IMR-90 (cell line): ENCODE data around the gene AXL. TPM values are rescaled to one million over a fixed set of nuclear protein-coding genes. Genes with fewer than 3 reads are reported as not detected.

Experiments
- ATAC-seq: fragments of 200-7000 bp; cut with Tn5 transposase; 2 replicates; pipeline ENCODE4 v1.9.1; 2020; ENCODE audit warnings: low read depth, mild to moderate bottlenecking, moderate library complexity
- BruUV-seq: library from RNA; stranded (reverse); fragments of 400-500 nt; replicated peaks from 2 replicates; lab custom pipeline; 2021; lab: Mats Ljungman, UMichigan
- CTCF ChIA-PET: fragments of 300-600 bp; formaldehyde crosslinking; extraction: SDS; loops from one replicate; lab custom pipeline; 2021; ENCODE audit warnings: antibody characterized with exemption; lab: Yijun Ruan, JAX
- POLR2A ChIA-PET: fragments of 300-600 bp; sonication (Branson Sonifier 250); formaldehyde crosslinking; loops from one replicate; lab custom pipeline; 2022; ENCODE audit warnings: antibody characterized with exemption; ENCODE audit not compliant: unreplicated experiment; lab: Charles Lee
- DNase-seq: peaks from one replicate; pipeline ENCODE4 v3.0.0; 2013
- H2AFZ ChIP-seq: replicated peaks from 2 replicates; pipeline ENCODE3; 2013; ENCODE audit warnings: low read length, mild to moderate bottlenecking; ENCODE audit not compliant: poor library complexity
- H2AK5ac ChIP-seq: 2 replicates; pipeline ENCODE4 v1.6.1; 2013; ENCODE audit warnings: low read depth, low read length, inconsistent platforms
- H2AK9ac ChIP-seq: replicated peaks from 2 replicates; pipeline ENCODE3; 2013; ENCODE audit warnings: mild to moderate bottlenecking, low read depth, low read length, moderate library complexity; ENCODE audit not compliant: poor library complexity
- H2BK120ac ChIP-seq: 2 replicates; pipeline ENCODE4 v1.6.1; 2013; ENCODE audit warnings: low read depth, low read length, inconsistent platforms
- H2BK15ac ChIP-seq: 3 replicates; pipeline ENCODE4 v1.6.1; 2013; ENCODE audit warnings: low read depth, low read length, inconsistent platforms
- H2BK20ac ChIP-seq: 2 replicates; pipeline ENCODE4 v1.6.1; 2013; ENCODE audit warnings: low read depth, mild to moderate bottlenecking, inconsistent platforms, low read length, moderate library complexity
- H2BK5ac ChIP-seq: 2 replicates; pipeline ENCODE4 v1.6.1; 2013; ENCODE audit warnings: mild to moderate bottlenecking, low read depth, low read length, inconsistent platforms; ENCODE audit not compliant: poor library complexity, severe bottlenecking
- H3K14ac ChIP-seq: replicated peaks from 2 replicates; pipeline ENCODE4 v1.6.1; 2013; ENCODE audit warnings: low read depth, low read length, inconsistent platforms
- H3K18ac ChIP-seq: 2 replicates; pipeline ENCODE4 v1.6.1; 2013; ENCODE audit warnings: low read depth, low read length, control low read depth
- H3K23ac ChIP-seq: 2 replicates; pipeline ENCODE4 v1.6.1; 2013; ENCODE audit warnings: low read depth, low read length, inconsistent platforms
- H3K27ac ChIP-seq: 2 replicates; pipeline ENCODE4 v1.5.1; 2013; ENCODE audit warnings: mild to moderate bottlenecking, control low read depth, low read length; ENCODE audit not compliant: insufficient read depth
- H3K27me3 ChIP-seq: 2 replicates; pipeline ENCODE4 v1.6.1; 2013; ENCODE audit warnings: low read length; ENCODE audit not compliant: control insufficient read depth, insufficient read depth
- H3K36me3 ChIP-seq: 2 replicates; pipeline ENCODE4 v1.6.1; 2013; ENCODE audit warnings: low read length, mixed read lengths; ENCODE audit not compliant: control insufficient read depth, insufficient read depth
- H3K4ac ChIP-seq: 2 replicates; pipeline ENCODE4 v1.6.1; 2013; ENCODE audit warnings: low read depth, low read length, inconsistent platforms
- H3K4me1 ChIP-seq: 2 replicates; pipeline ENCODE4 v1.6.1; 2013; ENCODE audit warnings: low read length, mixed read lengths; ENCODE audit not compliant: control insufficient read depth, insufficient read depth
- H3K4me2 ChIP-seq: 2 replicates; pipeline ENCODE4 v1.6.1; 2013; ENCODE audit warnings: low read depth, mild to moderate bottlenecking, control low read depth, low read length, moderate library complexity
- H3K4me3 ChIP-seq: 2 replicates; pipeline ENCODE4 v1.5.1; 2013; ENCODE audit warnings: low read depth, mild to moderate bottlenecking, control low read depth, low read length, moderate library complexity; ENCODE audit not compliant: insufficient read depth
- H3K56ac ChIP-seq: 2 replicates; pipeline ENCODE4 v1.6.1; 2013; ENCODE audit warnings: low read length, inconsistent platforms; ENCODE audit not compliant: insufficient read depth; ENCODE audit errors: extremely low read depth
- H3K79me1 ChIP-seq, 2 experiments: 2 replicates each; pipeline ENCODE4 v1.6.1; 2013; ENCODE audit warnings: low read length in 2 of 2, inconsistent platforms in 1 of 2, low read depth in 1 of 2
- H3K9ac ChIP-seq: 2 replicates; pipeline ENCODE4 v1.6.1; 2013; ENCODE audit warnings: low read depth, low read length, control low read depth
- H3K9me1 ChIP-seq: 2 replicates; pipeline ENCODE4 v1.6.1; 2013; ENCODE audit warnings: low read length, inconsistent platforms; ENCODE audit not compliant: insufficient read depth
- H3K9me3 ChIP-seq: 2 replicates; pipeline ENCODE4 v1.6.1; 2013; ENCODE audit warnings: low read length; ENCODE audit not compliant: control insufficient read depth, insufficient read depth
- H4K20me1 ChIP-seq: 2 replicates; pipeline ENCODE4 v1.6.1; 2013; ENCODE audit warnings: low read length, inconsistent platforms; ENCODE audit not compliant: insufficient read depth
- H4K5ac ChIP-seq: 2 replicates; pipeline ENCODE4 v1.6.1; 2013; ENCODE audit warnings: mild to moderate bottlenecking, low read depth, low read length, control low read depth
- H4K8ac ChIP-seq, 2 experiments: 2 replicates each; pipeline ENCODE4 v1.6.1; 2013; ENCODE audit warnings: low read depth in 2 of 2, low read length in 2 of 2, control low read depth in 1 of 2, inconsistent platforms in 1 of 2
- H4K91ac ChIP-seq: 2 replicates; pipeline ENCODE4 v1.6.1; 2013; ENCODE audit warnings: low read depth, low read length, inconsistent platforms; ENCODE audit not compliant: insufficient read depth
- BHLHE40 ChIP-seq: fragments of 150-350 bp; IDR thresholded peaks from 2 replicates; pipeline ENCODE4 v1.6.1; 2016; ENCODE audit warnings: mild to moderate bottlenecking, low read depth, low read length
- CHD1 ChIP-seq: IDR thresholded peaks from 2 replicates; pipeline ENCODE4 v1.6.1; 2012; ENCODE audit warnings: low read depth, low read length, improper control_type of control experiment
- FOS ChIP-seq: fragments of 150-350 bp; IDR thresholded peaks from 2 replicates; pipeline ENCODE4 v1.6.1; 2016; ENCODE audit warnings: low read depth, low read length
- MAZ ChIP-seq: IDR thresholded peaks from 2 replicates; pipeline ENCODE4 v1.6.1; 2012; ENCODE audit warnings: low read depth, mild to moderate bottlenecking, low read length, improper control_type of control experiment, moderate library complexity, borderline replicate concordance
- MXI1 ChIP-seq: IDR thresholded peaks from 2 replicates; pipeline ENCODE4 v1.6.1; 2012; ENCODE audit warnings: low read depth, mild to moderate bottlenecking, low read length, moderate library complexity, borderline replicate concordance
- POLR2A ChIP-seq: IDR thresholded peaks from 2 replicates; pipeline ENCODE4 v1.6.1; 2012; ENCODE audit warnings: mild to moderate bottlenecking, low read depth, low read length
- RCOR1 ChIP-seq: IDR thresholded peaks from 2 replicates; pipeline ENCODE4 v1.6.1; 2012; ENCODE audit warnings: mild to moderate bottlenecking, low read length, improper control_type of control experiment; ENCODE audit not compliant: insufficient replicate concordance
- SMC3 ChIP-seq: fragments of 150-350 bp; IDR thresholded peaks from 2 replicates; pipeline ENCODE4 v1.6.1; 2016; ENCODE audit warnings: low read depth, mild to moderate bottlenecking, antibody characterized with exemption, low read length, moderate library complexity
- WGBS, 2 experiments: methylation state at CpG; one replicate each; pipeline versions ENCODE4 v1.1.5 to v1.1.7; 2013; ENCODE audit warnings: missing lambda C conversion rate in 2 of 2; ENCODE audit not compliant: insufficient read length in 1 of 2; ENCODE audit errors: extremely low coverage in 2 of 2; 5-methylcytosine and 5-hydroxymethylcytosine counted together
- dilution Hi-C: fragments of 300-500 bp; cut with HindIII; formaldehyde crosslinking; loops from one replicate; pipeline ENCODE4 v1.14.3; 2018; ENCODE audit warnings: low sequenced_read_pairs; ENCODE audit not compliant: unreplicated experiment
- in situ Hi-C: fragments of 300-500 bp; cut with MboI; formaldehyde crosslinking; loops from 3 replicates; pipeline ENCODE4 v1.14.3; 2019; ENCODE audit warnings: low sequenced_read_pairs, inconsistent platforms, mixed read lengths
- intact Hi-C: fragments of 100-400 bp; cut with micrococcal nuclease; formaldehyde crosslinking; loops from 2 replicates; pipeline ENCODE4 v1.10.0; 2022
- polyA plus RNA-seq, 3 experiments: library from polyadenylated mRNA; depleted of rRNA; stranded (reverse); fragments of >200 nt; gene quantifications; 2 replicates each; pipeline ENCODE4 v1.2.3, GENCODE V29; 2012; ENCODE audit warnings: low replicate concordance in 1 of 3
- total RNA-seq: library from RNA; depleted of rRNA; stranded (reverse); fragments of >200 nt; gene quantifications from 2 replicates; pipeline ENCODE4 v1.2.3, GENCODE V29; 2012
- TF ChIP-seq, protein P1 (sequence below): fragments of 150-350 bp; IDR thresholded peaks from 2 replicates; pipeline ENCODE4 v1.6.1; 2017; ENCODE audit warnings: mild to moderate bottlenecking, antibody characterized with exemption, low read length, low read depth
- TF ChIP-seq, protein P2 (sequence below): fragments of 150-350 bp; IDR thresholded peaks from 2 replicates; pipeline ENCODE4 v1.6.1; 2016; ENCODE audit warnings: low read depth, mild to moderate bottlenecking, low read length, moderate library complexity, borderline replicate concordance

Gene AXL
- total and polyA plus RNA-seq, 2 of the 4 experiments (the other 2 are of a cell fraction) = 212 to 466 TPM

DNA sequence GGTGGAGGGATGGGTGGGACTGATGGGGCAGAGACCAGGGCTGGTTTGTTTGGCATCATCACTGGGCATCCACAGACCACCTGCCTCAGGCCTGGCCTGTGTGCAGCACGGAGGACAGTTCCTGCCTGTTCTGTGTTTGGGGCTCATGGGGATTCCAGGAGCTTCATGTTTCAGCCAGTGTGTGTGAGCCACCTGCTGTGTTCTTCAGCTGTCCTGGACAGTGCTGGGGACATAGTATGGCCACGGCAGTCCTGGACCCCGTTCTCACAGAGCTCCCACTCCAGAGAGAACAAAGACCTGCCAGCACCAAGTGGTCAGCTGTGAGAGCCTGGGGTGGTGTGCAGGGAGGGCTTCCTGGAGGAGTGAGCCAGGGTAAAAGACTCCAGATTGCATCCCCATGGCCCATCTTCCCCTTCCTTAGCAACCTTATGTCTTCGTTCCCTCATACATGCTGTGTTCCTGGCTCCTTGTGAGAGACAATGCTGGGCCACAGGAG lies 89.0 kb downstream of the AXL start:
- peaks cover 14 to 47% of the 10 kb centered on the region in 2 experiments; a peak in 3 of 4 replicates for H3K79me1 ChIP-seq
- no peak overlapping the region for H3K18ac ChIP-seq
- peak overlapping the region; percentile 12; the same call in 1 of the 2 replicates for H2AK5ac ChIP-seq
- WGBS, 2 experiments = no CpG with 5 or more reads among the region's 4 CpGs
- CTCF ChIA-PET = interaction anchor here (0.6 to 1.8 kb wide), 9 partner anchors 9 to 253 kb away, joined by 3 to 8 read pairs (median 4); no protein-coding TSS in a partner anchor
- DNase-seq = no peak
- H2BK120ac ChIP-seq = no peak overlapping the region
- POLR2A ChIA-PET = interaction anchor here (0.6 kb wide), 1 partner anchor 103 kb away, joined by 7 read pairs; no protein-coding TSS in a partner anchor
- intact Hi-C loops (loop anchor here (1.0 to 2.0 kb wide), 3 partner anchors 43 to 333 kb away; partner anchors contain the start of gene HNRNPUL1), in situ Hi-C loops (no loop called here), dilution Hi-C loops (no loop called here)
- peaks cover 19% of the 10 kb centered on the region; the same call in 1 of the 2 replicates for H4K20me1 ChIP-seq
- peak overlapping the region; percentile 36; the same call in 1 of the 2 replicates for H3K9ac ChIP-seq
- TF ChIP-seq RCOR1 (no peak), BHLHE40 (no peak), CHD1 (no peak), FOS (no peak), POLR2A (no peak; the same call in 1 of the 2 replicates), MAZ (no peak), SMC3 (no peak), MXI1 (no peak)
- TF ChIP-seq, protein P1, sequence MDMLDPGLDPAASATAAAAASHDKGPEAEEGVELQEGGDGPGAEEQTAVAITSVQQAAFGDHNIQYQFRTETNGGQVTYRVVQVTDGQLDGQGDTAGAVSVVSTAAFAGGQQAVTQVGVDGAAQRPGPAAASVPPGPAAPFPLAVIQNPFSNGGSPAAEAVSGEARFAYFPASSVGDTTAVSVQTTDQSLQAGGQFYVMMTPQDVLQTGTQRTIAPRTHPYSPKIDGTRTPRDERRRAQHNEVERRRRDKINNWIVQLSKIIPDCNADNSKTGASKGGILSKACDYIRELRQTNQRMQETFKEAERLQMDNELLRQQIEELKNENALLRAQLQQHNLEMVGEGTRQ = no peak
- TF ChIP-seq, protein P2, sequence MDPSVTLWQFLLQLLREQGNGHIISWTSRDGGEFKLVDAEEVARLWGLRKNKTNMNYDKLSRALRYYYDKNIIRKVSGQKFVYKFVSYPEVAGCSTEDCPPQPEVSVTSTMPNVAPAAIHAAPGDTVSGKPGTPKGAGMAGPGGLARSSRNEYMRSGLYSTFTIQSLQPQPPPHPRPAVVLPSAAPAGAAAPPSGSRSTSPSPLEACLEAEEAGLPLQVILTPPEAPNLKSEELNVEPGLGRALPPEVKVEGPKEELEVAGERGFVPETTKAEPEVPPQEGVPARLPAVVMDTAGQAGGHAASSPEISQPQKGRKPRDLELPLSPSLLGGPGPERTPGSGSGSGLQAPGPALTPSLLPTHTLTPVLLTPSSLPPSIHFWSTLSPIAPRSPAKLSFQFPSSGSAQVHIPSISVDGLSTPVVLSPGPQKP = no peak
- no peaks in the 10 kb centered on the region; the same call in 1 of the 2 replicates for H3K9me1 ChIP-seq
- no peaks in the 10 kb centered on the region for H3K9me3 ChIP-seq
- no peak for ATAC-seq
- no TSS peak for BruUV-seq
- H3K27me3 ChIP-seq = no peaks in the 10 kb centered on the region
- no peak overlapping the region for H3K56ac ChIP-seq
- H3K4ac ChIP-seq = peak overlapping the region; percentile 38
- H3K36me3 ChIP-seq = peaks cover 45% of the 10 kb centered on the region
- H3K4me1 ChIP-seq = peaks cover 7% of the 10 kb centered on the region
- H3K23ac ChIP-seq = no peak overlapping the region
- peak overlapping the region; percentile 48 for H2BK5ac ChIP-seq
- H4K5ac ChIP-seq = 0 out of 2 replicates have a peak overlapping the region, but pooled peaks have one; percentile 31
- H3K14ac ChIP-seq = no peak overlapping the region
- H4K8ac ChIP-seq = peak overlapping the region in 1 of 2 experiments; percentile 64; a peak in 1 of 4 replicates
- no peak overlapping the region for H2BK20ac ChIP-seq
- H4K91ac ChIP-seq = no peak overlapping the region
- H3K27ac ChIP-seq = peak overlapping the region; percentile 34
- H2AK9ac ChIP-seq = peak overlapping the region; percentile 80
- H3K4me3 ChIP-seq = no peak overlapping the region
- no peak overlapping the region for H2BK15ac ChIP-seq
- H2AFZ ChIP-seq = no peak overlapping the region
- no peak overlapping the region for H3K4me2 ChIP-seq
